CD4-positive, alpha-beta T cell treated with Interferon gamma for 1 hour (primary cell): ENCODE measurements around the gene KRTAP9-7.
"Not testable (repeated sequence)": the region's sequence is repeated elsewhere in the genome, so short reads cannot be mapped to it uniquely, and the experiment has no call there.

ENCODE experiments used
- DNase-seq: peaks from one replicate; pipeline ENCODE4 v3.0.0-alpha.2; 2020

The KRTAP9-7 gene, protein sequence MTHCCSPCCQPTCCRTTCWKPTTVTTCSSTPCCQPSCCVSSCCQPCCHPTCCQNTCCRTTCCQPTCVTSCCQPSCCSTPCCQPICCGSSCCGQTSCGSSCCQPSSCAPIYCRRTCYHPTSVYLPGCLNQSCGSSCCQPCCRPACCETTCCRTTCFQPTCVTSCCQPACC

DNA sequence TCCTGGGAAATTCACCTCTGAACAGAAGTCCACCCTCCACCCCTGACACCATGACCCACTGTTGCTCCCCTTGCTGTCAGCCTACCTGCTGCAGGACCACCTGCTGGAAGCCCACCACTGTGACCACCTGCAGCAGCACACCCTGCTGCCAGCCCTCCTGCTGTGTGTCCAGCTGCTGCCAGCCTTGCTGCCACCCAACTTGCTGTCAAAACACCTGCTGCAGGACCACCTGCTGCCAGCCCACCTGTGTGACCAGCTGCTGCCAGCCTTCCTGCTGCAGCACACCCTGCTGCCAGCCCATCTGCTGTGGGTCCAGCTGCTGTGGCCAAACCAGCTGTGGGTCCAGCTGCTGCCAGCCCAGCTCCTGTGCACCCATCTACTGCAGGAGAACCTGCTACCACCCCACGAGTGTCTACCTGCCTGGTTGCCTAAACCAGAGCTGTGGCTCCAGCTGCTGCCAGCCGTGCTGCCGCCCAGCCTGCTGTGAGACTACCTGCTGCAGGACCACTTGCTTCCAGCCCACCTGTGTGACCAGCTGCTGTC is at the start of gene KRTAP9-7:
KRTAP9-7 (plus strand) TSS at position 51 of the 543 bp plus-strand sequence; CDS start at position 51, 0 bp downstream.
- DNase-seq, result not testable (repeated sequence)

DNA sequence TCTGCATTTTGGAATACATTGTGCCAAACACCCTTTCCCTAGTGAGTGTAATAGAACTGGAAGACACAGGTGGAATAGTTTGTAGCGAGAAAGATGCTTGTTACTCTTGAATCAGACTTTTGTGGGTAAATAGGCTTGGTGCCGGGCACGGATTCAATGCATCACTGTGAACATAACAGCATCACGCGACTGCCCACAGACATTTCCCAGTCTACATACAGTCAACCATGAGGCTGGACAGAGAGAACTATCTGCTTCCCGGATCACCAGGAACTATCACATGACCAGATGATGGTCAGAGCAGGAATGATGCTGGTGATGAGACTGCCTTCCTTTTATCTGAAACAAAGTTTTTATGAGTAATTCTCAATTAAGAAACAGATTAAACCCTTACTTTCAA is 49.4 kb upstream of the KRTAP9-7 start:
- no peak for DNase-seq

DNA sequence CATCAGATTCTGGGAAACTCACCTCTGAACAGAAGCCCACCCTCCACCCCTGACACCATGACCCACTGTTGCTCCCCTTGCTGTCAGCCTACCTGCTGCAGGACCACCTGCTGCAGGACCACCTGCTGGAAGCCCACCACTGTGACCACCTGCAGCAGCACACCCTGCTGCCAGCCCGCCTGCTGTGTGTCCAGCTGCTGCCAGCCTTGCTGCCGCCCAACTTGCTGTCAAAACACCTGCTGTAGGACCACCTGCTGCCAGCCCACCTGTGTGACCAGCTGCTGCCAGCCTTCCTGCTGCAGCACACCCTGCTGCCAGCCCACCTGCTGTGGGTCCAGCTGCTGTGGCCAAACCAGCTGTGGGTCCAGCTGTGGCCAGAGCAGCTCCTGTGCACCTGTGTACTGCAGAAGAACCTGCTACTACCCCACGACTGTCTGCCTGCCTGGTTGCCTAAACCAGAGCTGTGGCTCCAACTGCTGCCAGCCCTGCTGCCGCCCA is 48.9 kb upstream of the KRTAP9-7 start, which contains the start of gene KRTAP9-2:
KRTAP9-2 (plus strand) TSS at position 51 of the 498 bp plus-strand sequence; CDS start at position 58, 7 bp downstream.
- not testable (repeated sequence) for DNase-seq

GRCh38 chr17:41230094-41230493 is 45.4 kb upstream of the KRTAP9-7 start:
- no peak for DNase-seq

GRCh38 chr17:41231731-41232130 is 43.8 kb upstream of the KRTAP9-7 start:
- no peak for DNase-seq

- not testable (repeated sequence) for DNase-seq
Measured at GRCh38 chr17:41232399-41233105, 42.9 kb upstream of the KRTAP9-7 start, which contains the start of gene KRTAP9-3. KRTAP9-3 (plus strand) TSS chr17:41232449; CDS start chr17:41232502, 53 bp downstream.

DNA sequence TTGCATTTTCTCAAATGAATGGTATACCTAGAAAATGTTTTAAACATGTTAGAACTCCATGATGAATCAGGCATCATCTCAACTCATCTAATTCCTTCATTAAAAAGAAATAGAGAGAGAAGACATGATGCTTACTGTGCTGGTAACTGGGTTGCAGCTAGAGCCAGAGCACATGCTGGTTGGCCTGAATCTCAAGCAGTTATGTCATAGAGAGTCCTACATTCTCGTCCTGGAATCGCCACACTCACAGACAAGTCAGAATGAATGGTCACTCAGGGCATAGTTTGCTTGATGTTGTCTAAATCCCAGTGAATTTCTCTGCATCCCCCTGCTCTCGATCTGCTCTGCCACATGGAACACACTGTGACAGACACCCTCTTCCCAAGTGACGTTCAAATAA is 38.4 kb upstream of the KRTAP9-7 start:
- not testable (repeated sequence) for DNase-seq

GRCh38 chr17:41237949-41238437 is 37.5 kb upstream of the KRTAP9-7 start, which contains the start of gene KRTAP9-8:
KRTAP9-8 (plus strand) TSS chr17:41237999; CDS start chr17:41238052, 53 bp downstream.
- not testable (repeated sequence) for DNase-seq

GRCh38 chr17:41246995-41247787 is 28.3 kb upstream of the KRTAP9-7 start:
- DNase-seq, result not testable (repeated sequence)

- not testable (repeated sequence) for DNase-seq
Measured at GRCh38 chr17:41249637-41250240, 25.8 kb upstream of the KRTAP9-7 start, which contains the start of gene KRTAP9-4. KRTAP9-4 (plus strand) TSS chr17:41249687; CDS start chr17:41249721, 34 bp downstream.

DNA sequence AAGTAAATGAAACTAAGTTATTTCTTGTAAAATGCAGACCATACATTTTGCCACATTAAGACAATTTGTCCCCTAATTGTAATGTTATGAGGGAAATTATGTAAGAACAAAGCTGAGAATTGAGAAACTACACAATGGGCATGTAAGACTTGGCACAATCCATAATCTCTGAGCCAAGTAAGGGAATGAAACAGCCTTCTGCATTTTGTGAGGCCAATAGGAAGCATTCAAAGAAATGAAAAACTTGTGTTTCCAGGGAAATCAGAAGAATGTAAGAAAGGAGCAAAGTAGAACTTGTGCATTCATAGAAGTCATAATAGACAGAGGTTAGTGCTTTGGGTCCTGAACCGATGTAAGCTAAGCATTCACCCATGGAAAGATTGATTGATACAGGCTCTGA is 24.2 kb upstream of the KRTAP9-7 start:
- no peak for DNase-seq

GRCh38 chr17:41254861-41255260 is 20.6 kb upstream of the KRTAP9-7 start:
- no peak for DNase-seq

DNA sequence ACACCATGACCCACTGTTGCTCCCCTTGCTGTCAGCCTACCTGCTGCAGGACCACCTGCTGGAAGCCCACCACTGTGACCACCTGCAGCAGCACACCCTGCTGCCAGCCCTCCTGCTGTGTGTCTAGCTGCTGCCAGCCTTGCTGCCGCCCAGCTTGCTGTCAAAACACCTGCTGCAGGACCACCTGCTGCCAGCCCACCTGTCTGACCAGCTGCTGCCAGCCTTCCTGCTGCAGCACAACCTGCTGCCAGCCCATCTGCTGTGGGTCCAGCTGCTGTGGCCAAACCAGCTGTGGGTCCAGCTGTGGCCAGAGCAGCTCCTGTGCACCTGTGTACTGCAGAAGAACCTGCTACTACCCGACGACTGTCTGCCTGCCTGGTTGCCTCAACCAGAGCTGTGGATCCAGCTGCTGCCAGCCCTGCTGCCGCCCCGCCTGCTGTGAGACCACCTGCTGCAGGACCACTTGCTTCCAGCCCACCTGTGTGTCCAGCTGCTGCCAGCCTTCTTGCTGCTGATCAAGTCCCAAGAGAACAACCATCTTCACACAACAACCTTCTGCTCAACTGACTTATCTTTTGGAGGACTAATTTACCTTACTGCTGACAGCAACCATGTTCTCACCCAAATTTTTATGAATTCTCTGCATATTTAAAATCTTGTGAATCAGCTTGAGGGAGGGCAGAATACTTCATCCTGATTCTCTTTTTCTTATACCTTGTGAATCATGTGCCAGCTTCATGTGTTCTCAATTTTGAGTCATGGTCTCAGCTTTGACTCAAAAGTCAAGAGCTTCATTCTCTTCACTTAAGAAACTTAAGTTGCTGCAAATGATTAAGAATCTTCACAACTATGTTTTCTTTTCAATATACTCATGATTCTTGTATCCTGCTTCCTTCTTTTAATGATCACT is 19.9 kb upstream of the KRTAP9-7 start, which contains the start of gene KRTAP9-9:
KRTAP9-9 (plus strand) TSS at position 4 of the 910 bp plus-strand sequence.
- DNase-seq, result not testable (repeated sequence)

GRCh38 chr17:41256291-41256685 is 19.2 kb upstream of the KRTAP9-7 start:
- no peak for DNase-seq

DNA sequence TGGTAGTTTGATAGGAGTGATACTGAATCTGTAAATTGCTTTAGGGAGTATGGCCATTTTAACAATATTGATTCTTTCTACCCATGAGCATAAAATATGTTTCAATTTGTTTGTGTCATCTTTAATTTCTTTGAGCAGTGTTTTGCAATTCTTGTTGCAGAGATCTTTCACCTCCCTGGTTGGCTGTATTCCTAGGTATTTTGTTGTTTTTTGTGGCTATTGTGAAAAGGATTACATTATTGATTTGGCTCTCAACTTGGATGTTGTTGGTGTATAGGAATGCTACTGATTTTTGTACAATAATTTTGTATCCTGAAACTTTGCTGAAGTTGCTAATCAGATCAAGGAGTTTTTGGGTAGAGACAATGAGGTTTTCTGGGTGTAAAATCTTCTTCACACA is 17.1 kb upstream of the KRTAP9-7 start:
- no peak for DNase-seq

- DNase-seq, result no peak
Measured at GRCh38 chr17:41263212-41263611, 12.3 kb upstream of the KRTAP9-7 start.

DNA sequence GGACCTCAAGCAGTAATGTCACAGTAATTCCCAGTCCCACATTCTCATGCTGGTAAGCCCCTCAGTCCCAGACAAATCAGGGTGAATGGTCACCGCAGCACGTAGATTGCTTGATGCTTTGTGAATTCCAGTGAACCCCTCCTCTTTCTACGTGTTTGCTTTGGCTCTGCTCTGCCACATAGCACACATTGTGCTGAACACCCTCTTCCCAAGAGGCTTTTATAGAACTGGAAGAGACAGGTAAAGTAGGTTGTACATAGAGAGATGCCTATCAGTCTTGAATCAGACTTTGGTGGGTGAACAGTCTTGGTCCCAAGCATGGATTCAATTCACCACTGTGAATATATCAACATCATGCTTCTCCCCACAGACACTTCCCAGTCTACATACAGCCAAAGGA is 10.9 kb upstream of the KRTAP9-7 start:
- no peak for DNase-seq

DNA sequence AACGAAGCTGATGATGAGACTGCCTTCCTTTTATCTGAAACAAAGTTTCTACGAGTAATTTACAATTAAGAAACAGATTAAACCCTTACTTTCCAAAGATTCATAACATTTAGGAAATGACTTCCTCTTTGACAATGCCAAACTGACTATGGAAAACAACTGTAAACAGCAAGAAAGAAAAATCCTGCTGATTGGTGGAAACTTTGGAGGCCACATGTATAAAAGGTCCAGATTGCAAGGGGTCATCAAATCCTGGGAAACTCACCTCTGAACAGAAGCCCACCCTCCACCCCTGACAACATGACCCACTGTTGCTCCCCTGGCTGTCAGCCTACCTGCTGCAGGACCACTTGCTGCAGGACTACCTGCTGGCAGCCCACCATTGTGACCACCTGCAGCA is 10.4 kb upstream of the KRTAP9-7 start, which contains the start of gene KRTAP9-6:
KRTAP9-6 (plus strand) TSS at position 301 of the 400 bp plus-strand sequence; CDS start at position 301, 0 bp downstream.
- no peak for DNase-seq

DNA sequence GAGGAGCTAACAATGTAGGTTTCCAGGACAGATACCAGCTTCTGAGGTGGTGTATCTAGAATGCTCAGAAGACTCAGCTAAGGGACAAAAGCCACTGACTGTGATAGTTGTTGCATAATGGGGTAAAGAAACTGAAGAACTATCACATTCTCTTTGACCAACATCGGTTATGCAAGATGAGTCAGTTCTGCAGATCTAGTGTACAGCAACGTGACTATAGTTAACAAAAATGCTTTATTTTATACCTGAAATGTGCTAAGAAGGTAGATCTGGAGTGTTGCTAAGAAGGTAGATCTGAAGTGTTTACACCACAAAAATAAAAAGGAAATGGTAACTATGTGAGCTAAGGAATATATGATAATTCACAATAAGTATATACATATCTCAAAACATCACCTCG is 7.8 kb upstream of the KRTAP9-7 start:
- DNase-seq, result no peak

DNA sequence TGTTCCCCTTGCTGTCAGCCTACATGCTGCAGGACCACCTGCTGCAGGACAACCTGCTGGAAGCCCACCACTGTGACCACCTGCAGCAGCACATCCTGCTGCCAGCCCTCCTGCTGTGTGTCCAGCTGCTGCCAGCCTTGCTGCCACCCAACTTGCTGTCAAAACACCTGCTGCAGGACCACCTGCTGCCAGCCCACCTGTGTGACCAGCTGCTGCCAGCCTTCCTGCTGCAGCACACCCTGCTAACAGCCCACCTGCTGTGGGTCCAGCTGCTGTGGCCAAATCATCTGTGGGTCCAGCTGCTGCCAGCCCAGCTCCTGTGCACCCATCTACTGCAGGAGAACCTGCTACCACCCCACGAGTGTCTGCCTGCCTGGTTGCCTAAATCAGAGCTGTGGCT is 4.2 kb upstream of the KRTAP9-7 start:
- not testable (repeated sequence) for DNase-seq

DNA sequence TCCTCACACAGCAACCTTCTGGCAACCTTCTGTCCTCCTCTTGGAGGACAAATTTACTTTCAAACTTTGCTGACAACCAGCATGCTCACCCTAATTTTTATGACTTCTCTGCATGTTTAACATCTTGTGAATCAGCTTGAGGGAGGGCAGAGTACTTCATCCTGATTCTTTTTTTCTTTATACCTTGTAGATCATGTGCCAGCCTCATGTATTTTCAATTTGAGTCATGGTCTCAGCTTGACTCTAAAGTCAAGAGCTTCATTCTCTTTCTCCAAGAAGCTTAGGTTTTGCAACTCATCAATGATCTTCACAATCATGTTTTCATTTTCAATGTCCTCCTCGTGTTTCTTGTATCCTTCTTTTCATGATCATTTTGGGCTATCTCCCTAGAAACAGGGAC is 3.6 kb upstream of the KRTAP9-7 start:
- DNase-seq, result no peak
